ENCODE results near the gene TNFRSF1B.

TNFRSF1B gene

DNA sequence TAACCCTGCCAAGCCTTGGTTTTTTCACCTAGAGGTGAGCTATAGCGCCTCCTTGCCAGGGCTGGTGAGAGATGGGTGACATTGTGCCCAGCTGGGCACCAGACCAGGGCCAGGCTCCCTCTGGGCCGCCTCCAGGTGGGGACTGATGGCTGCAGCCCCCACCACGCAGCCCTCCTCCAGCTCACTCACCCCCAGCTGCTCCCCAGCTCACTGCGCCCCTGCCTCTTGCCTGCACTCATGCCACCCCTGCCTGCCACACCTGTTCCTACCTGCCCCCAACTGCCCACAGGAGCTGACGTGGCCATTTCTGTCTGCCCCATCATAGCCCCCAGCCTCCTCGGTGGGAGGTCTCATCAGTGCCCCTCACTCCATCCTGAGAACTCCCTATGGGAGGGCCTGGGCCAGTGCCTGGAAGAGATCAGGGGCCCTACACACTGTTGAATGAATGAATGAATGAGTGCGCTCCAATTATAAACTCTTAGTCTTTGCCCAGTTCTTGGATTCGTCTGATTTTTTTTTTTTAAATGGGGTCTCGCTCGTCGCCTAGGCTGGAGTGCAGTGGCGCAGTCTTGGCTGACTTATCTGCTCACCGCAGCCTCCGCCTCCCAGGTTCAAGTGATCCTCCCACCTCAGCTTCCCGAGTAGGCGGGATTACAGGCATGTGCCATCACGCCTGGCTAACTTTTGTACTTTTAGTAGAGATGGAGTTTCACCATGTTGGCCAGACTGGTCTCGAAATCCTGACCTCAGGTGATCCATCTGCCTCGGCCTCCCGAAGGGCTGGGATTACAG is 36.6 kb downstream of the TNFRSF1B start:
- no peak overlapping the region for H3K4me3 ChIP-seq (IDR thresholded peaks at IDR 0.05; ENCODE audit: insufficient read depth, low read depth, low read length)
- no peak for TF ChIP-seq CTCF (conservative IDR thresholded peaks at IDR 0.05; ENCODE audit: low read depth, low read length)
- H3K9ac ChIP-seq, result no peak overlapping the region
- H3K27me3 ChIP-seq (ENCODE audit: insufficient read depth, low read depth), result no peaks in the 10 kb centered on the region
- peaks cover 5% of the 10 kb centered on the region for H3K4me1 ChIP-seq (ENCODE audit: low read depth, poor library complexity, severe bottlenecking)
- no peaks in the 10 kb centered on the region for H3K79me2 ChIP-seq (ENCODE audit: insufficient read depth, low read depth)
- no peaks in the 10 kb centered on the region; the same call in 1 of the 2 replicates for H3K36me3 ChIP-seq (ENCODE audit: insufficient read depth)
- H4K20me1 ChIP-seq (ENCODE audit: insufficient read depth), result no peaks in the 10 kb centered on the region
- no peak overlapping the region for H3K27ac ChIP-seq
- H3K4me2 ChIP-seq, result no peak overlapping the region
- no peak overlapping the region for H2AFZ ChIP-seq (ENCODE audit: low read depth)

DNA sequence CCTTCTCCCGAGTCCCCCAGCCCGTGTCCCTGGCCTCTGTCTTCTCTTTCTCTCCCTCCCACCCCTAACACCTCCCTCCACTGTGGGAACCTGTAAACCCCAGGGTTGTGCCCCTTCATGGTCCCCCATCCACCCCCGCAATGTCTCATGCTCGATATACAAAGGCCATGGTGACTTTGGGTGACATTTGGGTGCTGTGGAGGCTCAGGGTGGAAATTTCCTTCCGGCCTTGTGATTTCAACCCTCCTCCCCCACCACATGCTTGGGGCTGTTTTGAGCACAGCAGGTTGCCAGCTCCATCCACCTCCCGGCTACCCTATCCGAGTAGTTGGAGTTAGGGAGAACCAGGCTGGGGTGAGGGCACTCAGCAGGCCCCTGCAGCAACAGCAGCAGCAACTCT is 37.3 kb downstream of the TNFRSF1B start:
- H4K20me1 ChIP-seq (ENCODE audit: insufficient read depth), result no peaks in the 10 kb centered on the region
- H3K4me2 ChIP-seq, result no peak overlapping the region
- no peak overlapping the region for H3K27ac ChIP-seq
- TF ChIP-seq CTCF (conservative IDR thresholded peaks at IDR 0.05; ENCODE audit: low read depth, low read length), result no peak
- H3K4me1 ChIP-seq (ENCODE audit: low read depth, poor library complexity, severe bottlenecking), result peaks cover 12% of the 10 kb centered on the region
- H3K79me2 ChIP-seq (ENCODE audit: insufficient read depth, low read depth), result no peaks in the 10 kb centered on the region
- no peaks in the 10 kb centered on the region for H3K27me3 ChIP-seq (ENCODE audit: insufficient read depth, low read depth)
- H2AFZ ChIP-seq (ENCODE audit: low read depth), result no peak overlapping the region
- H3K9ac ChIP-seq, result no peak overlapping the region
- no peaks in the 10 kb centered on the region; the same call in 1 of the 2 replicates for H3K36me3 ChIP-seq (ENCODE audit: insufficient read depth)
- no peak overlapping the region for H3K4me3 ChIP-seq (IDR thresholded peaks at IDR 0.05; ENCODE audit: insufficient read depth, low read depth, low read length)

DNA sequence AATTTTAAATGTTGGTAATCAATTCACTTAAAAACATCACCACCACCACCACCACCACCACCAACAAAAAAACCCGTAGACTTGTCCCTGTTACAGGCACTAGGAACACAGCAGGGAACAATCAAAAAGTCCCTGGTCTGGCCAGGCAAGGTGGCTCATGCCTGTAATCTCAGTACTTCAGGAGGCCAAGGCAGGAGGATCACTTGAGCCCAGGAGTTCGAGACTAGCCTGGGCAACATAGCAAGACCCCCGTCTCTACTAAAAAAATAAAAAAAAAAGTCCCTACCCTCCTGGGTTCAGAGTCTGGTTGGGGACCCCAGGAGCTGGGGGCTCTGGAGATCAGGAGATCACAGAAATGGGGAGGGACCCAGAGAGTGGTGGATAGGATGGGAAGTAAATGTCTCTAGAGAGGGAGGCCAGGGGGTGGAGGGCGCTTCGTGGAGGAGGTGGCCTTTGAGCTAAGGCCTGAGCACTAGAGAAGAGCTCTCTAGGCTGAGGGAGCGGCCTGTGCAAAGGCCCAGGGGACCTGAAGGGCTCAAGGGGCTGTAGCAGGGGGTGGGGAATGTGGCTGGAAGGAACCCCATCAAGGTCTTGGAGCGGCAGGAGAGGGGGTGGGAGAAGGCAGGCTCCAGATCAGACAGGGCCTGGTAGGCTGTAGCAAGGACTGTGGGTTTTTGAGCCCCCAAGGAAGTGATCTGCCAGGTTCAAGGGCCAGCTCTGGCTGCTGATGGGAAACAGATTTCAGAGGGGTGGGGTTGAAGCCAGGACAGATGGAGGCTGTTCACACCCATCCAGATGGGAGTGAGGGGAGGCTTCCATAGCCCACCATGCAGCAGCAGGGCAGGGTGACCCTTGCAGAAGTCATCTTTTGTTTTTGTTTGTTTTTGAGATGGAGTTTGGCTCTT is 38.2 kb downstream of the TNFRSF1B start:
- Histone ChIP-seq H3K9ac (no peak overlapping the region), H3K4me3 (IDR thresholded peaks at IDR 0.05; ENCODE audit: insufficient read depth, low read depth, low read length) (no peak overlapping the region), H3K27me3 (ENCODE audit: insufficient read depth, low read depth) (no peaks in the 10 kb centered on the region), H3K36me3 (ENCODE audit: insufficient read depth) (no peaks in the 10 kb centered on the region; the same call in 1 of the 2 replicates), H3K79me2 (ENCODE audit: insufficient read depth, low read depth) (no peaks in the 10 kb centered on the region), H3K4me2 (no peak overlapping the region), H3K4me1 (ENCODE audit: low read depth, poor library complexity, severe bottlenecking) (peaks cover 21% of the 10 kb centered on the region), H2AFZ (ENCODE audit: low read depth) (no peak overlapping the region), H3K27ac (no peak overlapping the region), H4K20me1 (ENCODE audit: insufficient read depth) (no peaks in the 10 kb centered on the region)
- TF ChIP-seq CTCF (conservative IDR thresholded peaks at IDR 0.05; ENCODE audit: low read depth, low read length), result no peak

DNA sequence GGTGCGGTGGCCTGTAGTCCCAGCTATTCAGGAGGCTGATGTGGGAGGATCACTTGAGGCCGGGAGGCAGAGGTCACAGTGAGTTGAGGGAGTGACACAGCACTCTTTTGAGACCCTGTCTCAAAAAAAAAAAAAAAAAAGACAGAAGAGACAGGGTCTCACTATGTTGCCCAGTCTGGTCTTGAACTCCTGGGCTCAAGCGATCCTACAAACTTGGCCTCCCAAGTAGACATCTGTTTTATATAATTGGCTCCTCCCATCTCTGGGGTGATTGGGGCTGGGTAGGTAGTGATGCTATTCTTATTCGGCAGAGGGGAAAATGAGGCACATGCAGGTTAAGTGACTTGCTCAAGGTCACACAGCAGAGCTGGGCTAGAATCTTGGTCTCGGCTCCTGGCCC is 39.4 kb downstream of the TNFRSF1B start:
- no peak overlapping the region for H3K27ac ChIP-seq
- no peak overlapping the region for H3K4me3 ChIP-seq (IDR thresholded peaks at IDR 0.05; ENCODE audit: insufficient read depth, low read depth, low read length)
- no peaks in the 10 kb centered on the region for H4K20me1 ChIP-seq (ENCODE audit: insufficient read depth)
- no peaks in the 10 kb centered on the region for H3K27me3 ChIP-seq (ENCODE audit: insufficient read depth, low read depth)
- no peak overlapping the region for H2AFZ ChIP-seq (ENCODE audit: low read depth)
- H3K4me2 ChIP-seq, result no peak overlapping the region
- H3K36me3 ChIP-seq (ENCODE audit: insufficient read depth), result no peaks in the 10 kb centered on the region; the same call in 1 of the 2 replicates
- no peak overlapping the region for H3K9ac ChIP-seq
- TF ChIP-seq CTCF (conservative IDR thresholded peaks at IDR 0.05; ENCODE audit: low read depth, low read length), result no peak
- no peaks in the 10 kb centered on the region for H3K79me2 ChIP-seq (ENCODE audit: insufficient read depth, low read depth)
- H3K4me1 ChIP-seq (ENCODE audit: low read depth, poor library complexity, severe bottlenecking), result peaks cover 33% of the 10 kb centered on the region

Measured in KMS-11 (cell line).